Heart left ventricle (tissue), 13 donors: ENCODE measurements around the gene TOMM7.

Source experiments
- CTCF ChIP-seq, 12 donors: fragments of 200-600 bp; sonication (generic) in 4 of 12; IDR thresholded peaks; one replicate each; pipeline versions ENCODE4 v1.5.0 to v1.8.0; 2018 to 2022; ENCODE audit warnings: antibody characterized with exemption in 12 of 12, mild to moderate bottlenecking in 5 of 12
- POLR2A ChIP-seq, 2 donors: fragments of 450-650 bp; IDR thresholded peaks; one replicate each; pipeline ENCODE4 v1.6.1; 2017; ENCODE audit warnings: antibody characterized with exemption in 2 of 2, mild to moderate bottlenecking in 2 of 2, moderate library complexity in 2 of 2
- donor health status: ischemic (EF 13 %, LVEDD 7.1; RV severe dilation, severe dysfunction).
- donor health status: DM: no; HTN: yes; CAD: no.
- donor health status: DM: no; HTN: no; CAD: no.
- donor health status: ischemic (EF 25% LVEDD 6.9; RV normal size, moderate dysfunction).
- donor health status: ischemic (EF 25% LVEDD 5.7; RV mildly dilated, moderate dysfunction).
- donor health status: ischemic (EF 35%, LVEDD 5.7; RV mildly dilated, moderate dysfunction).
- donor health status: nonischemic (EF 11% LVEDD 7.7; RV severe dilation, severe dysfunction).
- donor health status: DM: yes; HTN: yes; CAD: no.
- donor health status: PGD.
- donor health status: ischemic (EF 29% LVEDD 5.4; RV normal size, mild dysfunction).
- donor health status: nonischemic (EF 23%, LVEDD 6.1; RV moderate dilation, normal function).

- TF ChIP-seq CTCF (IDR thresholded peaks at IDR 0.05) = no peak
- TF ChIP-seq POLR2A (IDR thresholded peaks at IDR 0.05) = no peak
These were observed 28.8 kb downstream of the TOMM7 start for GRCh38 chr7:22793593-22794462.
